Pancreas (tissue), 10 donors: ENCODE results near the gene TGOLN2. TPM values are rescaled to one million over a fixed set of nuclear protein-coding genes. Genes with fewer than 3 reads are reported as not detected.

Source experiments
- ATAC-seq, 4 donors: fragments of 200-7000 bp; cut with Tn5 transposase; one replicate each; pipeline versions ENCODE4 v1.8.0 to v1.9.1; 2020; ENCODE audit warnings: mild to moderate bottlenecking in 4 of 4, moderate library complexity in 4 of 4
- DNase-seq, 6 donors: peaks; one replicate each; pipeline ENCODE4 v3.0.0-alpha.2; 2020
- FAIRE-seq: peaks from 2 replicates; lab custom pipeline; 2012; peaks lifted over from hg19 to GRCh38; lab: Jason Lieb, UNC
- H3K27ac ChIP-seq, 4 donors: fragments of 200-600 bp; sonication (generic); 1 replicate in 3 of 4; 2 replicates in 1 of 4; pipeline versions ENCODE4 v1.5.0 to v1.8.0; 2020
- H3K27me3 ChIP-seq, 4 donors: fragments of 200-600 bp; one replicate each; pipeline ENCODE4 v1.8.0; 2021
- H3K36me3 ChIP-seq, 3 donors: fragments of 200-600 bp; sonication (generic) in 1 of 3; one replicate each; pipeline versions ENCODE4 v1.5.0 to v1.8.0; 2020 to 2021
- H3K4me1 ChIP-seq, 3 donors: fragments of 200-600 bp; one replicate each; pipeline ENCODE4 v1.8.0; 2021
- H3K4me3 ChIP-seq, 4 donors: fragments of 200-600 bp; sonication (generic) in 2 of 4; one replicate each; pipeline versions ENCODE4 v1.5.0 to v1.8.0; 2020 to 2021
- H3K9me3 ChIP-seq, 4 donors: fragments of 200-600 bp; one replicate each; pipeline ENCODE4 v1.8.0; 2021
- WGBS, 2 donors: extraction: QIAGEN DNeasy Blood & Tissue Kit; methylation state at CpG; one replicate each; pipeline ENCODE4 v1.1.7; 2013; 5-methylcytosine and 5-hydroxymethylcytosine counted together
- intact Hi-C, 3 donors: fragments of 100-400 bp; cut with DNase I; formaldehyde crosslinking; loops; one replicate each; pipeline versions ENCODE4 v1.11.1 to v1.14.2; 2022
- polyA plus RNA-seq, 2 donors: library from polyadenylated mRNA; stranded (reverse); fragments of 200-250 nt; gene quantifications; one replicate each; pipeline ENCODE4 v1.2.3, GENCODE V29; 2013
- total RNA-seq, 6 donors: library from RNA; stranded (reverse); fragmentation: NEBNext Ultra II Directional in 4 of 6; extraction: Animal tissue kit (Norgen Biotek cat#: 25700) in 4 of 6; gene quantifications; one replicate each; pipeline versions ENCODE4 v1.2.1 to v1.2.4, GENCODE V29; 2021 to 2023
- TF ChIP-seq, protein P1 (sequence below), 4 donors: fragments of 200-600 bp; sonication (generic) in 3 of 4; IDR thresholded peaks; one replicate each; pipeline versions ENCODE4 v1.5.0 to v1.8.0; 2021; ENCODE audit warnings: antibody characterized with exemption in 4 of 4
- donor health status: healthy with polysubstance abuse.
- donor health status: DM: no; HTN: no; CAD: no; lungs with moderate emphysema.
- donor health status: DM: no; HTN: no; CAD: no.
- donor health status: control.
- donor health status: control.
- donor health status: Bipolar disorder and iron deficiency.
- donor health status: DM: yes; HTN: yes; CAD: no.
- donor health status: DM: no; HTN: no; CAD: no.
- donor health status: DM: no; HTN: no; CAD: no.
- donor health status: DM: yes; HTN: yes; CAD: no.

Gene TGOLN2
- total and polyA plus RNA-seq, 8 donors: 17.7 to 74.7 (median 37.9) TPM

- H3K27ac ChIP-seq: no peak overlapping the region
- DNase-seq (no peak), FAIRE-seq (no peak), ATAC-seq (no peak)
- no peaks in the 10 kb centered on the region for H3K9me3 ChIP-seq
- 85 to 93% methylated on average over 6 of the region's 6 CpGs for WGBS, 2 donors
- TF ChIP-seq, protein P1, sequence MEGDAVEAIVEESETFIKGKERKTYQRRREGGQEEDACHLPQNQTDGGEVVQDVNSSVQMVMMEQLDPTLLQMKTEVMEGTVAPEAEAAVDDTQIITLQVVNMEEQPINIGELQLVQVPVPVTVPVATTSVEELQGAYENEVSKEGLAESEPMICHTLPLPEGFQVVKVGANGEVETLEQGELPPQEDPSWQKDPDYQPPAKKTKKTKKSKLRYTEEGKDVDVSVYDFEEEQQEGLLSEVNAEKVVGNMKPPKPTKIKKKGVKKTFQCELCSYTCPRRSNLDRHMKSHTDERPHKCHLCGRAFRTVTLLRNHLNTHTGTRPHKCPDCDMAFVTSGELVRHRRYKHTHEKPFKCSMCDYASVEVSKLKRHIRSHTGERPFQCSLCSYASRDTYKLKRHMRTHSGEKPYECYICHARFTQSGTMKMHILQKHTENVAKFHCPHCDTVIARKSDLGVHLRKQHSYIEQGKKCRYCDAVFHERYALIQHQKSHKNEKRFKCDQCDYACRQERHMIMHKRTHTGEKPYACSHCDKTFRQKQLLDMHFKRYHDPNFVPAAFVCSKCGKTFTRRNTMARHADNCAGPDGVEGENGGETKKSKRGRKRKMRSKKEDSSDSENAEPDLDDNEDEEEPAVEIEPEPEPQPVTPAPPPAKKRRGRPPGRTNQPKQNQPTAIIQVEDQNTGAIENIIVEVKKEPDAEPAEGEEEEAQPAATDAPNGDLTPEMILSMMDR (IDR thresholded peaks at IDR 0.05): no peak
- no peaks in the 10 kb centered on the region for H3K4me1 ChIP-seq
- no peak overlapping the region for H3K4me3 ChIP-seq
- no peaks in the 10 kb centered on the region for H3K27me3 ChIP-seq
- no peaks in the 10 kb centered on the region for H3K36me3 ChIP-seq
- intact Hi-C loops: no loop called here
These were observed 19.6 kb downstream of the TGOLN2 start for GRCh38 chr2:85308201-85308600.

DNA sequence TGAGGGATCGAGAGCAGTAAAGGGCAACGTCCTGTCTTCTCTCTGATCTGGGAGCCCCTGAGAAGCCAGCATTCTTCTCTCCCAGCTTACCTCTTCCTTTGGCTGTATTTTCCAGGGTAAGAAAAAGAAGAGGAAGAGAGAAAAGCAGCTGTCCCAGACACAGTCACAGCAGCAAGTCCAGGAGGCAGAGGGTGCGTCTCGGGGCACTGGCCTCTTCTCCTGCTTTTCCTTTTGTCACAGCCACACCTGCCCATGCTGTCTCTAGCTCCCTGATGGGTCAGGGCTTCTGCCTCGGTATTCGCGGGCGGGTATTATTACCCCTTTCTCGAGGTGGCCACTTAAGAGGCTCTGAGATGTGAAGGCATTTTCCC is 20.3 kb downstream of the TGOLN2 start:
- H3K27me3 ChIP-seq: no peaks in the 10 kb centered on the region
- H3K36me3 ChIP-seq: no peaks in the 10 kb centered on the region
- no peak for FAIRE-seq
- no peaks in the 10 kb centered on the region for H3K9me3 ChIP-seq
- no peak for ATAC-seq
- no peak for DNase-seq
- H3K4me3 ChIP-seq: no peak overlapping the region
- 82 to 83% methylated on average over 9 of the region's 9 CpGs for WGBS, 2 donors
- peak overlapping the region in 1 of 4 donors; percentile 8 for H3K27ac ChIP-seq
- TF ChIP-seq, protein P1 (IDR thresholded peaks at IDR 0.05): no peak
- no peaks in the 10 kb centered on the region for H3K4me1 ChIP-seq
- intact Hi-C loops: no loop called here

- Histone ChIP-seq H3K27me3 (no peaks in the 10 kb centered on the region), H3K36me3 (no peaks in the 10 kb centered on the region), H3K4me3 (no peak overlapping the region), H3K27ac (no peak overlapping the region), H3K9me3 (no peaks in the 10 kb centered on the region), H3K4me1 (no peaks in the 10 kb centered on the region)
- ATAC-seq (no peak), DNase-seq (no peak), FAIRE-seq (no peak)
- WGBS, 2 donors: 88 to 89% methylated on average over 28 of the region's 28 CpGs
- intact Hi-C loops: loop anchor here in 1 of 3 donors (5.0 kb wide), 1 partner anchor 242 kb away; no protein-coding TSS in a partner anchor
- TF ChIP-seq, protein P1 (IDR thresholded peaks at IDR 0.05): no peak
These were observed 23.8 kb downstream of the TGOLN2 start for GRCh38 chr2:85303780-85304531.

GRCh38 chr2:85302121-85302520 is 25.7 kb downstream of the TGOLN2 start:
- ATAC-seq (peak in 1 of 4 donors; percentile 26), FAIRE-seq (no peak), DNase-seq (no peak)
- H3K4me1 ChIP-seq: no peaks in the 10 kb centered on the region
- no peaks in the 10 kb centered on the region for H3K27me3 ChIP-seq
- H3K9me3 ChIP-seq: no peaks in the 10 kb centered on the region
- H3K27ac ChIP-seq: no peak overlapping the region
- no peaks in the 10 kb centered on the region for H3K36me3 ChIP-seq
- H3K4me3 ChIP-seq: no peak overlapping the region
- 83 to 84% methylated on average over 6 of the region's 6 CpGs for WGBS, 2 donors
- intact Hi-C loops: loop anchor here in 1 of 3 donors (5.0 kb wide), 1 partner anchor 240 kb away; no protein-coding TSS in a partner anchor
- TF ChIP-seq, protein P1 (IDR thresholded peaks at IDR 0.05): no peak

- no peaks in the 10 kb centered on the region for H3K4me1 ChIP-seq
- no peak overlapping the region for H3K27ac ChIP-seq
- 82 to 83% methylated on average over 4 of the region's 4 CpGs for WGBS, 2 donors
- no peak for DNase-seq
- H3K4me3 ChIP-seq: no peak overlapping the region
- H3K27me3 ChIP-seq: no peaks in the 10 kb centered on the region
- FAIRE-seq: no peak
- ATAC-seq: no peak
- intact Hi-C loops: no loop called here
- no peaks in the 10 kb centered on the region for H3K36me3 ChIP-seq
- TF ChIP-seq, protein P1 (IDR thresholded peaks at IDR 0.05): no peak
- H3K9me3 ChIP-seq: no peaks in the 10 kb centered on the region
These were observed 36.3 kb downstream of the TGOLN2 start for GRCh38 chr2:85291425-85292023.
